Ovary (tissue), 9 donors: Measurements from ENCODE around the gene TET3. TPM values are rescaled to one million over a fixed set of nuclear protein-coding genes. Genes with fewer than 3 reads are reported as not detected.

ENCODE experiments used
- DNase-seq, 5 donors: peaks; one replicate each; pipeline ENCODE4 v3.0.0-alpha.2; 2019 to 2020
- H3K27ac ChIP-seq, 2 donors: fragments of 200-600 bp; one replicate each; pipeline versions ENCODE4 v1.5.1 to v1.8.0; 2019 to 2022
- H3K27me3 ChIP-seq: fragments of 200-600 bp; one replicate; pipeline ENCODE4 v1.8.0; 2022
- H3K36me3 ChIP-seq: fragments of 200-600 bp; sonication (generic); one replicate; pipeline ENCODE4 v1.5.1; 2019
- H3K4me1 ChIP-seq: one replicate; pipeline ENCODE4 v1.8.1; 2013; ENCODE audit warnings: mild to moderate bottlenecking, moderate library complexity; ENCODE audit not compliant: insufficient read depth
- H3K4me3 ChIP-seq: fragments of 200-600 bp; sonication (generic); one replicate; pipeline ENCODE4 v1.5.1; 2017
- H3K9me3 ChIP-seq, 2 donors: fragments of 200-600 bp in 1 of 2; sonication (generic) in 1 of 2; one replicate each; pipeline versions ENCODE4 v1.5.1 to v1.8.1; 2013 to 2019; ENCODE audit warnings: mild to moderate bottlenecking in 1 of 2, moderate library complexity in 1 of 2
- EP300 ChIP-seq: sonication (generic); formaldehyde crosslinking; IDR thresholded peaks from one replicate; pipeline ENCODE4 v1.6.1; 2017; ENCODE audit warnings: antibody characterized with exemption
- POLR2A ChIP-seq: fragments of 450-650 bp; IDR thresholded peaks from one replicate; pipeline ENCODE4 v1.6.1; 2017; ENCODE audit warnings: antibody characterized with exemption, mild to moderate bottlenecking, moderate library complexity
- WGBS, 3 donors: extraction: QIAGEN DNeasy Blood & Tissue Kit in 1 of 3; methylation state at CpG; one replicate each; pipeline versions ENCODE4 v1.1.5 to v1.1.7; 2013 to 2017; 5-methylcytosine and 5-hydroxymethylcytosine counted together
- intact Hi-C, 4 donors: fragments of 100-400 bp; cut with DNase I; formaldehyde crosslinking; loops; one replicate each; pipeline versions ENCODE4 v1.11.0 to v1.15.1; 2022 to 2023
- polyA plus RNA-seq, 2 donors: library from polyadenylated mRNA; stranded (reverse); fragments of 200-250 nt in 1 of 2; fragments of 350-450 nt in 1 of 2; fragmentation: Illumina TruSeq in 1 of 2; extraction: RNeasy Lipid Tissue Mini Kit (QIAGEN cat#74804) in 1 of 2; gene quantifications; one replicate each; pipeline ENCODE4 v1.2.3, GENCODE V29; 2013 to 2014
- total RNA-seq, 7 donors: library from RNA; depleted of rRNA in 2 of 7; stranded (reverse); fragments of >200 nt in 2 of 7; fragmentation: NEBNext Ultra II Directional in 3 of 7; extraction: Animal tissue kit (Norgen Biotek cat#: 25700) in 3 of 7; gene quantifications; one replicate each; pipeline versions ENCODE4 v1.1.0 to v1.2.4, GENCODE V29; 2016 to 2023
- TF ChIP-seq, protein P1 (sequence below), 3 donors: fragments of 450-650 bp in 2 of 3; fragments of 200-600 bp in 1 of 3; IDR thresholded peaks; one replicate each; pipeline versions ENCODE4 v1.5.1 to v1.8.0; 2016 to 2022; ENCODE audit warnings: antibody characterized with exemption in 3 of 3, mild to moderate bottlenecking in 1 of 3
- donor health status: DM: no; HTN: no; CAD: no; lungs with moderate emphysema.
- donor health status: DM: no; HTN: no; CAD: no.
- donor health status: Bipolar disorder and iron deficiency.
- donor health status: DM: yes; HTN: yes; CAD: no.
- donor health status: DM: no; HTN: no; CAD: no.
- donor health status: DM: yes; HTN: yes; CAD: no.

Gene TET3
- total and polyA plus RNA-seq, 9 donors, result 2.6 to 13.5 (median 6.8) TPM

DNA sequence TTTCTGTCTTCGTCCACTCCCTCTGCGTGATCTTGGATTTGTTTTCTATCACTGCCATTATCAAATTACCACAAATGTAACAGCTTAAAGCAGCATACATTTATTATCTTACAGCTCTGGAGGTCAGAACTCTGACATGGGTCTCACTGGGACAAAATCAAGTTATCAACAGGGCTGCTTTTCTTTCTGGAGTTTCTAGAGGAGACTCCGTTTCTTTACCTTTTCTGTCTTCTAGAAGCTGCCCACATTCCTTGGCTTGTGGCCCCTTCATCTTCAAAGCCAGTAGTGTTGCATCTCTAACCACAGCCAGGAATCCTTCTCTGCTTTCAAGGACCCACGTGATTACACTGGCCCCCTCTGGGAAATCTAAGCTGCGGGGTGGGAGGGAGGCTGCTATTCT is 21.9 kb upstream of the TET3 start:
- intact Hi-C loops, result no loop called here
- no peak for DNase-seq
- H3K4me1 ChIP-seq, result no peaks in the 10 kb centered on the region
- H3K36me3 ChIP-seq, result no peaks in the 10 kb centered on the region
- WGBS, 3 donors, result 73 to 90% (median 73%) methylated on average over 5 of the region's 5 CpGs
- H3K4me3 ChIP-seq, result no peak overlapping the region
- H3K27me3 ChIP-seq, result no peaks in the 10 kb centered on the region
- TF ChIP-seq, protein P1, sequence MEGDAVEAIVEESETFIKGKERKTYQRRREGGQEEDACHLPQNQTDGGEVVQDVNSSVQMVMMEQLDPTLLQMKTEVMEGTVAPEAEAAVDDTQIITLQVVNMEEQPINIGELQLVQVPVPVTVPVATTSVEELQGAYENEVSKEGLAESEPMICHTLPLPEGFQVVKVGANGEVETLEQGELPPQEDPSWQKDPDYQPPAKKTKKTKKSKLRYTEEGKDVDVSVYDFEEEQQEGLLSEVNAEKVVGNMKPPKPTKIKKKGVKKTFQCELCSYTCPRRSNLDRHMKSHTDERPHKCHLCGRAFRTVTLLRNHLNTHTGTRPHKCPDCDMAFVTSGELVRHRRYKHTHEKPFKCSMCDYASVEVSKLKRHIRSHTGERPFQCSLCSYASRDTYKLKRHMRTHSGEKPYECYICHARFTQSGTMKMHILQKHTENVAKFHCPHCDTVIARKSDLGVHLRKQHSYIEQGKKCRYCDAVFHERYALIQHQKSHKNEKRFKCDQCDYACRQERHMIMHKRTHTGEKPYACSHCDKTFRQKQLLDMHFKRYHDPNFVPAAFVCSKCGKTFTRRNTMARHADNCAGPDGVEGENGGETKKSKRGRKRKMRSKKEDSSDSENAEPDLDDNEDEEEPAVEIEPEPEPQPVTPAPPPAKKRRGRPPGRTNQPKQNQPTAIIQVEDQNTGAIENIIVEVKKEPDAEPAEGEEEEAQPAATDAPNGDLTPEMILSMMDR (IDR thresholded peaks at IDR 0.05), result no peak
- no peak for TF ChIP-seq EP300
- TF ChIP-seq POLR2A, result no peak
- H3K9me3 ChIP-seq, result no peaks in the 10 kb centered on the region
- H3K27ac ChIP-seq, result no peak overlapping the region

DNA sequence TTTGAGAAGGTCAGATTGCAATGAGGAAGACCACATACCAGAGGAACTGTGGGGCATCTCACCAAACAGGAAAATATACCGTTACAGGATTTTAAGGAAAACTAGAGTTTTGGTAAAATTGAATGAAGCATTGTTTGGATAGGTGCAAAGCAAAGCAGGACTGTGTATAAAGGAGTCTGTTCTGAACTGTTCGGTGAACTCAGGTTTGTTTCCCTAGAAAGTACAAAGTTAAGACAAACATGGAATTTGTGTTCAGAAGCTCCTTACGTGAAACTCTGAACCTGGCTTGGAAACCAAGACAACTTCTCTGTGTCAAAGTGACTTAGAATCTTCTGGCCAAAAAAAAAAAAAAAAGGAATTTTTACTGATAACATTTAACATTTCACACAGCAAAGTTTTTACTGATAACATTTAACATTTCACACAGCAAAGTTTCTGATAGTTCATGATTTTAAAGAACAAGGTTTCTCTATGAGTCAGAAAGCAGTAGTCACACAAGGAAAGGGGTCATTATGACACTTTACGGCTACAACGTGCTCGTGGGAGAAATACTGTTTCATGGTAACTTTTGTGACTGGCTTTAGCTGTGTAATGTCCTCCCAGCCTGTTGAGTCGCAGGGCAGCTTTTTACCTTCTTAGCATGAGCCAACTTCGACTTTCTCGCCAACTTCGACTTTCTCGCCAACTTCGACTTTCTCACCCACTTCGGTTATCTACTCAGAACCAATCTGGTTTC is 21.2 kb upstream of the TET3 start:
- DNase-seq, result no peak
- H3K9me3 ChIP-seq, result no peaks in the 10 kb centered on the region
- TF ChIP-seq EP300, result no peak
- intact Hi-C loops, result no loop called here
- no peaks in the 10 kb centered on the region for H3K27me3 ChIP-seq
- no peak overlapping the region for H3K4me3 ChIP-seq
- H3K36me3 ChIP-seq, result no peaks in the 10 kb centered on the region
- H3K27ac ChIP-seq, result no peak overlapping the region
- 69 to 78% (median 70%) methylated on average over 13 of the region's 13 CpGs for WGBS, 3 donors
- H3K4me1 ChIP-seq, result no peaks in the 10 kb centered on the region

GRCh38 chr2:73964223-73964622 is 20.5 kb upstream of the TET3 start:
- DNase-seq, result no peak
- Histone ChIP-seq H3K27me3 (no peaks in the 10 kb centered on the region), H3K27ac (no peak overlapping the region), H3K9me3 (no peaks in the 10 kb centered on the region), H3K36me3 (no peaks in the 10 kb centered on the region), H3K4me3 (no peak overlapping the region), H3K4me1 (no peaks in the 10 kb centered on the region)
- WGBS, 3 donors, result 72 to 83% (median 75%) methylated on average over 2 of the region's 2 CpGs
- intact Hi-C loops, result no loop called here
- TF ChIP-seq EP300 (no peak), POLR2A (no peak)

GRCh38 chr2:73965053-73965452 is 19.7 kb upstream of the TET3 start:
- no peaks in the 10 kb centered on the region for H3K36me3 ChIP-seq
- TF ChIP-seq POLR2A, result no peak
- TF ChIP-seq EP300, result no peak
- TF ChIP-seq, protein P1 (IDR thresholded peaks at IDR 0.05), result no peak
- intact Hi-C loops, result no loop called here
- 88 to 90% (median 90%) methylated on average over 3 of the region's 3 CpGs for WGBS, 3 donors
- no peaks in the 10 kb centered on the region for H3K4me1 ChIP-seq
- DNase-seq, result no peak
- no peaks in the 10 kb centered on the region for H3K9me3 ChIP-seq
- H3K27ac ChIP-seq, result no peak overlapping the region
- H3K4me3 ChIP-seq, result no peak overlapping the region
- no peaks in the 10 kb centered on the region for H3K27me3 ChIP-seq

- H3K27me3 ChIP-seq, result no peaks in the 10 kb centered on the region
- H3K27ac ChIP-seq, result no peak overlapping the region
- no peaks in the 10 kb centered on the region for H3K9me3 ChIP-seq
- H3K4me1 ChIP-seq, result peaks cover 4% of the 10 kb centered on the region
- 76 to 83% (median 81%) methylated on average over 8 of the region's 8 CpGs for WGBS, 3 donors
- intact Hi-C loops, result no loop called here
- no peak overlapping the region for H3K4me3 ChIP-seq
- no peak for DNase-seq
- no peaks in the 10 kb centered on the region for H3K36me3 ChIP-seq
- TF ChIP-seq, protein P1 (IDR thresholded peaks at IDR 0.05), result no peak
- TF ChIP-seq EP300 (no peak), POLR2A (no peak)
Measured at GRCh38 chr2:73968357-73968937, 16.3 kb upstream of the TET3 start.
